IPS-18c (cell line): ENCODE results near the gene ARID5A.
"Not testable (repeated sequence)": the region's sequence is repeated elsewhere in the genome, so short reads cannot be mapped to it uniquely, and the experiment has no call there.

ENCODE experiments used
- H3K4me3 ChIP-seq: 2 replicates; pipeline ENCODE4 v1.7.0; 2013; ENCODE audit warnings: low read depth, mild to moderate bottlenecking, low read length, moderate library complexity; ENCODE audit not compliant: insufficient read depth
- H3K9me3 ChIP-seq: one replicate; pipeline ENCODE4 v1.6.1; 2013; ENCODE audit warnings: mild to moderate bottlenecking, low read length, moderate library complexity; ENCODE audit not compliant: control insufficient read depth, insufficient read depth

Gene ARID5A

DNA sequence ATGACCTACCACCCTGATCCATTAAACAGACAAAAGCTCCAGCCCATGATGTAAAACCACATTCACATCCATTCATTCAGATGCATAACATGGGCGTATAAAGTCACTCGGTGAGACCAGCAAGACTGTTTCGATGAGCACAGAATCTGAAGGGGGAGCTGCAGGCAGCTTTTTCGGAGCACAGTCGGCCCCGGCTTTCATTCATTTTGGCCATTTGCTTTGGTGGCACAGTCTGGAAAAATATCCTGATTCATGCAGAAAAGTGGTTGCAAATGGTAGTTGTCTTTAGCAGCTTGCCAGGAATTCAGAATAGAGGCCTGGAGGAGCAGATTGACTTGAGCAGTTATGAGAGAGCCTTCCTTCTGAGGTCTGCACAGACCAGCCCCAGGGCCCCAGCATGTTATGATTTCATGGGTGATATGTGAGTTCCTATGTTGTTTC is 11.2 kb downstream of the ARID5A start:
- Histone ChIP-seq H3K4me3 (no peak overlapping the region), H3K9me3 (no peaks in the 10 kb centered on the region)

DNA sequence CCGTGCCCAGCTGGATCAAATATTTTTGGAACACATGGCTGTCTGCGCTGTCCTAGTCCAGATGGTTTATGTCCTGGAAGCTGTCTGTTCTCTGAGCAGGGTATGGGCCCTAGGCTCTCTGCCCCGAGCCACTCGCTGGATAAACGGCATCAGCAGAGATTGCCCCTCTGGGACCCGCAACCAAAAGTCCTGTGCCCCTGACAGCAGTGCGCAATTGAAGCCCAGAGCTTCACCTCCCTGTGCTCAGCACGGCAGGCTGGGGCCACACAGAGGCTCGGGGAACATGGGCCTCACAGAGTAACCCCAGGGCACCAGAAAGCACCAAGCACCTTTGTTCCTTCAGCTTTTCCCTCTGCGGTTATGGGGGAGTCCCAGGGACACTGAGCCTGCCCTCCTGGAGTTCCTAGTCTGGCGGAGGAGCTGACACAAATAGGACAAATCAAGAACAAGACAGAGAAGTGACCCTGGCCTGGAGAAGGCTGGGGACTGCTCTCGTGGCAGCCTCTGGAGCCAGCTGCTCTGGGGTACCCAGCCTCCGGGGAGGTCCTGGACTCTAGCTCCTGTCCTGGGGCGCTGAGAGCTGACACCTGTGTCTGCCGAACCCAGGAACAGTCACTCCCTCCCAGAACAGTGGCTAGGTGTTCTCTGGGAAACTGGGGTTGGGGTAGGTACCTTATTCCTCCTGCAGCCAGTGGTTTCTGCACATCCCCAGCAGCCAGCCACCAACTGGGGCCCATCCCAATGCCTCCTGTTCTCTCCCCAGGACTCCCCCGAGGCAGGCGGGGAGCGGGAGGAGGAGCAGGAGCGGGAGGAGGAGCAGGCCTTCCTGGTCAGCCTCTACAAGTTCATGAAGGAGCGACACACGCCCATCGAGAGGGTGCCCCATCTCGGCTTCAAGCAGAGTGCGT is 12.3 kb downstream of the ARID5A start:
- no peaks in the 10 kb centered on the region for H3K9me3 ChIP-seq
- H3K4me3 ChIP-seq, result no peak overlapping the region

DNA sequence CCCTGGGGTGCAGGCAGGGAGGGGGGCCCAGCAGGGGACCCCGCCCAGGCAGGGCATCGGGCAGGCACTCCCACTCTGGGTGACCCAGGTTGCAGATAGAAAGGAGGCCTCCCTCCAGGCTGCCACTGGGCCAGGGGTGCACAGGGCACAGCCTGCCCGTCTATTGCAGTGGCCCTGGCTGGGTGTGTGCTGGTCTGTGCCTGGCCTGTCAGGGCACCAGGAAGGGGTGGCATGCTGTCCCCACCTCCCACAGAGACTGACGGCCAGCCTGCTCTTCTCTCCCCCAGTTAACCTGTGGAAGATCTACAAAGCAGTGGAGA is 12.9 kb downstream of the ARID5A start:
- H3K4me3 ChIP-seq, result peak overlapping the region; percentile 20; the same call in 1 of the 2 replicates

GRCh38 chr2:96549967-96550786 is 13.6 kb downstream of the ARID5A start:
- H3K9me3 ChIP-seq, result no peaks in the 10 kb centered on the region
- H3K4me3 ChIP-seq, result peak overlapping the region; percentile 20; the same call in 1 of the 2 replicates

More for the DNA sequence above, 12.9 kb downstream of the ARID5A start:
- H3K9me3 ChIP-seq, result no peaks in the 10 kb centered on the region

- no peaks in the 10 kb centered on the region for H3K9me3 ChIP-seq
Observed at GRCh38 chr2:96550787-96551604, 14.4 kb downstream of the ARID5A start.

DNA sequence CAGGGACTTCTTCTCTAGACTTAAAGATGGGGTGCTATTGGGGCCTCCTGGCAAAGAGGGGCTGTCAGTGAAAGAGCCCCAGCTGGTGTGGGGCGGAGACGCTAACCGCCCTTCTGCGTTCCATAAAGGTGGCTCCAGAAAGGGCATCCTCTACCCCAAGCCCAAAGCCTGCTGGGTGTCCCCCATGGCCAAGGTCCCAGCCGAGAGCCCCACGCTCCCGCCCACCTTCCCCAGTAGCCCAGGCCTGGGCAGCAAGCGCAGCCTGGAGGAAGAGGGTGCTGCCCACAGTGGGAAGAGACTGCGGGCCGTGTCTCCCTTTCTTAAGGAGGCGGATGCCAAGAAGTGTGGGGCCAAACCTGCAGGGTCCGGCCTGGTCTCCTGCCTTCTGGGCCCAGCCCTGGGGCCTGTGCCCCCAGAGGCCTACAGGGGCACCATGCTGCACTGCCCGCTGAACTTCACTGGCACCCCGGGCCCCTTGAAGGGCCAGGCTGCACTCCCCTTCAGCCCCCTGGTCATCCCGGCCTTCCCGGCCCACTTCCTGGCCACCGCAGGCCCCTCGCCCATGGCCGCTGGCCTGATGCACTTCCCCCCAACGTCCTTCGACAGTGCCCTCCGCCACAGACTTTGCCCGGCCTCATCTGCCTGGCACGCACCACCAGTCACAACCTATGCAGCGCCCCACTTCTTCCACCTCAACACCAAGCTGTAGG is 15.2 kb downstream of the ARID5A start:
- H3K9me3 ChIP-seq, result no peaks in the 10 kb centered on the region
- no peak overlapping the region for H3K4me3 ChIP-seq

More at GRCh38 chr2:96550787-96551604, 14.4 kb downstream of the ARID5A start:
- H3K4me3 ChIP-seq, result no peak overlapping the region

DNA sequence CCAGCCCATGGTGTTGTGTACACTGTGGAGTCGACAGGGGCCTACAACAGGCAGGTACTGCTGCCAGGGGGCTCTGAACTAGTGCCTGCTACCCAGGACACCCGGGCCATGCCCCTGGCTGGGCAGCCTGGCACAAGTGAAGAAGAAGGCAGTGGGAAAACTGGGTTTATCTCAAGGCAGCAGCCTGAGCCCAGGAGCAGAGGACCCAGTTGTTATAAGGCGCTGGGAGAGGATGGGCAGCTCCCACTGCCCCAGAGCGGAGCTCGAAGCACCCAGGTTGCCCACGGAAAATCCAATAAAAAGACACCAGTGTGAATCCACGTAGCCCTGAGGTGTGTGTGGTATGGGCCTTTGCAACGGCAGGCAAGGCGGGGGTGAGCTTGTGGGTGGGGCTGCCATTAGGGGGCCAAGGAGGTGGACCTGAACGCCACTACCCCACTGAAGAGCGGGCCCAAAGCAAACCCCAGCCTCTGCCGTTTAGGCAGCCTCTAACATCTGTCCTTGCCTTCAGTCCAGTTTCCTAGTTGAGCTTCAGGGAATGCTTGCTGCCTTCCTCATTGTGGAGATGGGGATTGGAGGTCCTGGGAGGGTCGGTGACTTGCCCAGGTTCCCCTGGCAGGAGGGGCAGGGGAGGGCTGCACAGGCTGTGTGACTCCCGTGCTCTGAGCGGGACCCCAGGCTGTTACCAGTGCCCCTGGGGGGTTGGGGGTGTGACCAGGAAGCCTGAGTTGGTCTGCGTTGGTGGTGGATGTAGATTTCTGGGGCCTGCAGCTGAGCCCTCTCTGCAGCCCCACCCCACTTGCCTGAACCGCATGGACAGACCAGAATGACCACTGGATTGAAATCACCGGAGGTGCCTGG is 16.0 kb downstream of the ARID5A start:
- no peaks in the 10 kb centered on the region for H3K9me3 ChIP-seq
- no peak overlapping the region for H3K4me3 ChIP-seq

GRCh38 chr2:96553176-96553956 is 16.8 kb downstream of the ARID5A start:
- no peaks in the 10 kb centered on the region for H3K9me3 ChIP-seq
- H3K4me3 ChIP-seq, result no peak overlapping the region

DNA sequence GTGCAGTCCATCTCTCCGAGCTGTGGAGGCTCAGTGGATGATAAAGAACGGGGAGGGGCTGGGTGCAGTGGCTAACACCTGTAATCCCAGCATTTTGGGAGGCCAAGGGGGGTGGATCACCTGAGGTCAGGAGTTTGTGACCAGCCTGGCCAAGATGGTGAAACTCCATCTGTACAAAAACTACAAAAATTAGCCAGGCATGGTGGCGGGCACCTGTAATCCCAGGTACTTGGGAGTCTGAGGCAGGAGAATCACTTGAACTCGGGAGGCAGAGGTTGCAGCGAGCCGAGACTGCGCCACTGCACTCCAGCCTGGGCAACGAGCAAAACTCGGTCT is 17.4 kb downstream of the ARID5A start:
- H3K9me3 ChIP-seq, H3K4me3 ChIP-seq: not testable (repeated sequence)

DNA sequence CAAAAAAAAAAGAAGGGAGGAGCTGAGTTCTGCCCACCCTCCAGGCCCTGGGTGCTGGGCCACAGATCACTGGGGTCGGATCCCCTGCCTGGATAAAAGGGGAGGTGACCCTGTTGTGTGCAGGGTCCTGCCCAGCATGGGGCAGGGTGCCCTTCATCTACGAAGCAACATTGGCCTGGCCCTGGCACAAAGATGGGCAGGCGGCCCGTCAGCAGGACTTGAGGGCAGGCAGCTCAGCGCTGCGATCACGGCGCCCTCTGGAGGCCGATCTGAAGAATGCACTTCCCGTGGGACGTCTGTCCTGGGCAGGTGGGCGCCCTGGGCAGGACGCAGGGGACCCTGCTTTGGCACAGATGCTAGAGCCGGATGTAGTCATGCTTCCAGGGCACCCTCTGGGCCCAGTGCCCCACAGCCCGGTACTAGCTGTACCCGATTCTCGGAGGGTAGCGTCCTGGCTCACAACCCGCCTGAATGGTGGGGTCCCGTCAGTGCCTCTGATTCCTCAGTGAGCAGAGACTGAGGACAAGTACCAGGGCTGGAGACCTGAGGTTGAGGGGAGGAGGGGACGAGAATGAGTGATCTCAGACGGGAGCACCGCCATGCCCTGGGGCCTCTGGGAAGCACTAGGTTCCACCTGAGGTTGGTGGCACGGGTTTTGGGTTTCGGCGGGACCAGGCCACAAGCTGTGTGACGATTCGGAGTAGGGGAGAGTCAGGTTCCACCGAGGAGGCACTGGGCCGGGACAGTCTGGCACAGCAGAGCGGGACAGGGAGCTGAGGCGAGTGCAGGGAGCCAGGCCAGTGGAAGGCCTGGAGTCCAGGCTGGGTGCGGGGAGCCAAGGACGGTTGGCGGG is 18.0 kb downstream of the ARID5A start:
- no peak overlapping the region for H3K4me3 ChIP-seq

DNA sequence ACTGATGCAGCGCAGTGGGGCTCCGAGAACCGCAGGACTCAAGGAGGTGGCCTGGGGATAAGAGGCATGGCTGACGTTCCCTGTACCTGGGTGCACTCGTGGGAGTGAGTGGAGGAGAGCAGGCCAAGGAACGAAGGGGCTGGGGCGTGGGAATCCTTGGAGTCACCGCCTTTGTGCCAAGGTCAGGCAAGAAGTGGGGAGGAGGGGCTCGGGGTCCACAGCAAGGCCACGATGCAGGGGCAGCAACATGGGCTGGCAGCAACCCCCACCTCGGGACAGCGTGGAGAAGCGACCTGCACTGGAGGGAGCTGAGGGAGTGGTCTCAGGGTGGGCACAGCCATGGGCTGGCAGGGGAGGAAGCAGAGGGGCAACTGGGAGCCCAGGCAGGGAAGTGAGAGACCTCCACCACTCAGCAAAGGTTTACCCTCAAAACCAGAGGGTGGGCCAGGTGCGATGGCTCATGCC is 18.6 kb downstream of the ARID5A start:
- Histone ChIP-seq H3K9me3 (no peaks in the 10 kb centered on the region), H3K4me3 (no peak overlapping the region)

More for the DNA sequence above, 18.0 kb downstream of the ARID5A start:
- no peaks in the 10 kb centered on the region for H3K9me3 ChIP-seq

DNA sequence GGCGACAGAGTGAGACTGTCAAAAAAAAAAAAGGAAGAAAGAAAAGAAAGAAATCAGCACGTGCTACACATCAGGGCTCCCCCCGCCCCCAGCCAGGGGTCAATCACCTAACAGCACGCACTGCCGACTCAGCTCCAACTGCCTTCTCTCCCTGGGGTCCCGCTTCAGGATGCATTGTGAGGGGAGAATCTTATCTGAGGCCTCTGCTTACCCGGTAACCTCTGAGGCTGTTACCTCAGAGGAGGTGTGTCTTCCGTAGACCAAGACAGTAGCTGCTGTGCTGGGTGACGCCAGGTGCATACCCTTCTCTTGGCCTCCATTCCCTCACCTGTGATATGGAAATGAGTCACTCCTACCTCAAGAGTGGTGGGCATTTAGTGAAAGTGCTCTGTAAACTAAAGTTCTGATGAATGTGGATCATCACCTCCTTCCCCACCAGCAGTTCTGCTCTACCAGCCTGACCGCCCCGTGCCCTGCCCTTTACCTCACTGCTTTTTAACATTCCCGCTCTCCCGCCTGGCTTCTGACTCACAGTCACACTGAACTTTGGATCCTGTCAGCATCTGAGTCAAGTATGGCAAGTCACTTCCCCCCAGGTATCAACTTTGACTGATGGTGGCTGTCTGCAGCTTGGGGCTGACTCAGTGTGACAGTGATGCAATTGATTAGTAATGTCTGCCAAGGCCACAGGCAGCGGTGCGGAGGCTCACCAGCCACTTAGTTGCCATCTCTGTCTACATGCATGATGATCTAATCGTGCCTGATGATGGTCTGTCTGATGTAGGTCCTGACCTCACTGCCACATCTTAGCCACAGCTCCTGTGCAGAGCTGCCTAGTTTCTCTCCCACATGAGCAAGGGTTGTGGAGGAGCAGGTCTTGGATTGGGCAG is 20.1 kb downstream of the ARID5A start:
- no peaks in the 10 kb centered on the region for H3K9me3 ChIP-seq
- no peak overlapping the region for H3K4me3 ChIP-seq

- H3K4me3 ChIP-seq, H3K9me3 ChIP-seq: not testable (repeated sequence)
Observed at GRCh38 chr2:96557421-96557820, 20.9 kb downstream of the ARID5A start.

- Histone ChIP-seq H3K4me3 (no peak overlapping the region), H3K9me3 (no peaks in the 10 kb centered on the region)
Observed at GRCh38 chr2:96558061-96558460, 21.5 kb downstream of the ARID5A start.
